ENCODE measurements around the gene FAT4.
A peak's percentile ranks its signal among the peaks of the same experiment; 100 is the strongest.

The FAT4 gene

GRCh38 chr4:125313497-125313896 is 1.3 kb upstream of the FAT4 start:
- no peak overlapping the region for H2AK5ac ChIP-seq (ENCODE audit: low read length)
- no peak overlapping the region for H3K4me2 ChIP-seq (ENCODE audit: low read length)
- no peak overlapping the region for H3K4me3 ChIP-seq (ENCODE audit: low read depth, low read length)
- no peak overlapping the region for H3K14ac ChIP-seq (ENCODE audit: low read length)
- peak; percentile 70 to 96 for DNase-seq
- no peaks in the 10 kb centered on the region for H3K9me3 ChIP-seq (ENCODE audit: insufficient read depth, low read depth, low read length)
- H3K4ac ChIP-seq (ENCODE audit: low read depth, low read length), result no peak overlapping the region
- no peak overlapping the region for H4K12ac ChIP-seq (ENCODE audit: low read depth, low read length)
- H4K91ac ChIP-seq (ENCODE audit: low read depth, low read length), result no peak overlapping the region
- H2AFZ ChIP-seq (ENCODE audit: insufficient read depth, low read length, poor library complexity), result no peak overlapping the region
- H3K18ac ChIP-seq (ENCODE audit: low read length), result no peak overlapping the region
- H3K79me1 ChIP-seq (ENCODE audit: low read length), result no peaks in the 10 kb centered on the region
- H3K27ac ChIP-seq (ENCODE audit: low read depth, low read length), result no peak overlapping the region
- no peaks in the 10 kb centered on the region for H3K79me2 ChIP-seq (ENCODE audit: control insufficient read depth, insufficient read depth, low read length, poor library complexity)
- H2BK120ac ChIP-seq (ENCODE audit: insufficient read depth, low read length, poor library complexity), result no peak overlapping the region
- WGBS (ENCODE audit: extremely low coverage, insufficient coverage, insufficient read length), result no CpG with 5 or more reads among the region's 7 CpGs
- peaks cover 13% of the 10 kb centered on the region for H3K27me3 ChIP-seq (ENCODE audit: insufficient read depth, low read length)
- no peak overlapping the region for H3K9ac ChIP-seq (ENCODE audit: low read length)
- H2BK12ac ChIP-seq (ENCODE audit: low read length), result no peak overlapping the region
- no peak overlapping the region for H2BK5ac ChIP-seq (ENCODE audit: low read depth, low read length, poor library complexity)
- no peak overlapping the region for H4K8ac ChIP-seq (ENCODE audit: low read depth, low read length)
- peaks cover 7 to 14% of the 10 kb centered on the region in 2 experiments for H3K4me1 ChIP-seq (ENCODE audit: control insufficient read depth in 1 of 2, insufficient read depth in 2 of 2, low read length in 2 of 2)
- no peak overlapping the region for H3K23ac ChIP-seq (ENCODE audit: low read length)
- H3K36me3 ChIP-seq (ENCODE audit: control insufficient read depth in 1 of 2, insufficient read depth in 2 of 2, low read length in 2 of 2), result no peaks in the 10 kb centered on the region

DNA sequence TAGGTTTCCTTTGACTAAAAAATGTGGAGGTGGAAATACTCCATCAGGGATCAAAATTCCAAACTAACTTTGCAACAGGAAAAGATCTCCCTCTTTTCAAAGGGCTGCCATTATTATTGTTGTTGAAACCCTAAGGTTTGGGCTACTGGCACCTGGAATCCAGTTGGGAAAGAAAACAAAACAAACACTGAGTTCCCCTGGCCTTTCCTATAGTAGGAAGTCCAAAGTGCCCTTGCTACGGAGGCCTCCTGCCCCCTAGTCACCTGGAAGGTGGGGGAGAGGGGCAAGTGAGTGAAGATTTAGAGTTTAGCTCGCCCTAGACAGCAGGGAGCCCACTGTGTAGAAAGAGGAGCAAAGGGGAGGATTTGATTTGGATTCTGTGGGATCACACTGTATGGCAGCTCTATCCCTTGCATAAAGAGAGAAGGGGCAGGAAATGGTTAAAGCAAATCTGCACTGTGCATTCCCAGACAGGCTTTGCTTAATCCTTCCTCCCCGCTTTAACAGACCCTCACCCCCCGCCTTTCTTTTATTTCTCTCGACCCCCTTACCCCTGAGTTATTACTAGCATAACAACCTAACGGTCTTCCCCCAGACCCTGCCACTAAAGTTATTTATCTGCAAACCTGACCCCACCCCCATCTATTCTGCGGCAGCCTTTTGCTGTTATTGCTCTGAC is 627 bp upstream of the FAT4 start:
- Histone ChIP-seq H2AFZ (ENCODE audit: insufficient read depth, low read length, poor library complexity) (no peak overlapping the region), H3K27me3 (ENCODE audit: insufficient read depth, low read length) (peaks cover 13% of the 10 kb centered on the region), H3K18ac (ENCODE audit: low read length) (no peak overlapping the region), H2AK5ac (ENCODE audit: low read length) (no peak overlapping the region), H3K36me3 (ENCODE audit: control insufficient read depth in 1 of 2, insufficient read depth in 2 of 2, low read length in 2 of 2) (no peaks in the 10 kb centered on the region), H3K4ac (ENCODE audit: low read depth, low read length) (no peak overlapping the region), H4K91ac (ENCODE audit: low read depth, low read length) (no peak overlapping the region), H3K4me3 (ENCODE audit: low read depth, low read length) (no peak overlapping the region), H3K4me2 (ENCODE audit: low read length) (peak overlapping the region; percentile 96), H3K79me1 (ENCODE audit: low read length) (no peaks in the 10 kb centered on the region), H3K9ac (ENCODE audit: low read length) (no peak overlapping the region), H2BK120ac (ENCODE audit: insufficient read depth, low read length, poor library complexity) (no peak overlapping the region), H3K14ac (ENCODE audit: low read length) (no peak overlapping the region), H3K9me3 (ENCODE audit: insufficient read depth, low read depth, low read length) (no peaks in the 10 kb centered on the region), H2BK5ac (ENCODE audit: low read depth, low read length, poor library complexity) (no peak overlapping the region), H4K12ac (ENCODE audit: low read depth, low read length) (no peak overlapping the region), H4K8ac (ENCODE audit: low read depth, low read length) (no peak overlapping the region), H3K4me1 (ENCODE audit: control insufficient read depth in 1 of 2, insufficient read depth in 2 of 2, low read length in 2 of 2) (peaks cover 7 to 14% of the 10 kb centered on the region in 2 experiments), H3K23ac (ENCODE audit: low read length) (no peak overlapping the region), H2BK12ac (ENCODE audit: low read length) (no peak overlapping the region), H3K27ac (ENCODE audit: low read depth, low read length) (no peak overlapping the region), H3K79me2 (ENCODE audit: control insufficient read depth, insufficient read depth, low read length, poor library complexity) (no peaks in the 10 kb centered on the region)
- WGBS (ENCODE audit: extremely low coverage, insufficient coverage, insufficient read length), result no CpG with 5 or more reads among the region's 7 CpGs
- DNase-seq, result no peak

GRCh38 chr4:125315576-125316400 is 1.0 kb downstream of the FAT4 start:
- H3K4me3 ChIP-seq (ENCODE audit: low read depth, low read length), result peak overlapping the region; percentile 91
- no peak overlapping the region for H2BK5ac ChIP-seq (ENCODE audit: low read depth, low read length, poor library complexity)
- H3K4me2 ChIP-seq (ENCODE audit: low read length), result peak overlapping the region; percentile 96
- H3K18ac ChIP-seq (ENCODE audit: low read length), result no peak overlapping the region
- H3K79me2 ChIP-seq (ENCODE audit: control insufficient read depth, insufficient read depth, low read length, poor library complexity), result no peaks in the 10 kb centered on the region
- H3K79me1 ChIP-seq (ENCODE audit: low read length), result no peaks in the 10 kb centered on the region
- no peak overlapping the region for H3K23ac ChIP-seq (ENCODE audit: low read length)
- peak in 1 of 2 donors; percentile 45 for DNase-seq
- H3K36me3 ChIP-seq (ENCODE audit: control insufficient read depth in 1 of 2, insufficient read depth in 2 of 2, low read length in 2 of 2), result no peaks in the 10 kb centered on the region
- no peak overlapping the region for H3K27ac ChIP-seq (ENCODE audit: low read depth, low read length)
- H2BK120ac ChIP-seq (ENCODE audit: insufficient read depth, low read length, poor library complexity), result no peak overlapping the region
- H4K12ac ChIP-seq (ENCODE audit: low read depth, low read length), result no peak overlapping the region
- H3K4me1 ChIP-seq (ENCODE audit: control insufficient read depth in 1 of 2, insufficient read depth in 2 of 2, low read length in 2 of 2), result peaks cover 7 to 14% of the 10 kb centered on the region in 2 experiments
- H2AK5ac ChIP-seq (ENCODE audit: low read length), result no peak overlapping the region
- H4K8ac ChIP-seq (ENCODE audit: low read depth, low read length), result no peak overlapping the region
- no peak overlapping the region for H3K9ac ChIP-seq (ENCODE audit: low read length)
- H4K91ac ChIP-seq (ENCODE audit: low read depth, low read length), result no peak overlapping the region
- H2BK12ac ChIP-seq (ENCODE audit: low read length), result no peak overlapping the region
- H2AFZ ChIP-seq (ENCODE audit: insufficient read depth, low read length, poor library complexity), result peak overlapping the region; percentile 38
- no peak overlapping the region for H3K14ac ChIP-seq (ENCODE audit: low read length)
- H3K27me3 ChIP-seq (ENCODE audit: insufficient read depth, low read length), result peaks cover 13% of the 10 kb centered on the region
- H3K4ac ChIP-seq (ENCODE audit: low read depth, low read length), result no peak overlapping the region
- H3K9me3 ChIP-seq (ENCODE audit: insufficient read depth, low read depth, low read length), result no peaks in the 10 kb centered on the region
- no CpG with 5 or more reads among the region's 51 CpGs for WGBS (ENCODE audit: extremely low coverage, insufficient coverage, insufficient read length)

DNA sequence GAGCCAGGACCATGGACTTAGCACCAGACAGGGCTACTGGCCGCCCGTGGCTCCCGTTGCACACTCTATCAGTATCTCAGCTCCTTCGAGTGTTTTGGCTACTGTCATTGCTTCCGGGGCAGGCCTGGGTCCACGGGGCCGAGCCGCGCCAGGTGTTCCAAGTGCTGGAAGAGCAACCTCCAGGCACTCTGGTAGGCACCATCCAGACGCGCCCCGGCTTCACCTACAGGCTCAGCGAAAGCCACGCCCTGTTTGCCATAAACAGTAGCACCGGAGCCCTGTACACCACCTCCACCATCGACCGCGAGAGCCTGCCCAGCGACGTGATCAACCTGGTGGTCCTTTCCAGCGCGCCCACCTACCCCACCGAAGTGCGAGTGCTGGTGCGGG is 1.6 kb downstream of the FAT4 start:
- H3K4me1 ChIP-seq (ENCODE audit: control insufficient read depth in 1 of 2, insufficient read depth in 2 of 2, low read length in 2 of 2), result peaks cover 7 to 14% of the 10 kb centered on the region in 2 experiments
- H3K9me3 ChIP-seq (ENCODE audit: insufficient read depth, low read depth, low read length), result no peaks in the 10 kb centered on the region
- H3K4ac ChIP-seq (ENCODE audit: low read depth, low read length), result no peak overlapping the region
- no peak overlapping the region for H4K91ac ChIP-seq (ENCODE audit: low read depth, low read length)
- H3K79me1 ChIP-seq (ENCODE audit: low read length), result no peaks in the 10 kb centered on the region
- no peak overlapping the region for H2AK5ac ChIP-seq (ENCODE audit: low read length)
- H2AFZ ChIP-seq (ENCODE audit: insufficient read depth, low read length, poor library complexity), result no peak overlapping the region
- H3K4me2 ChIP-seq (ENCODE audit: low read length), result peak overlapping the region; percentile 96
- H3K9ac ChIP-seq (ENCODE audit: low read length), result no peak overlapping the region
- no peak overlapping the region for H4K8ac ChIP-seq (ENCODE audit: low read depth, low read length)
- DNase-seq, result no peak
- H3K27ac ChIP-seq (ENCODE audit: low read depth, low read length), result no peak overlapping the region
- H3K36me3 ChIP-seq (ENCODE audit: control insufficient read depth in 1 of 2, insufficient read depth in 2 of 2, low read length in 2 of 2), result no peaks in the 10 kb centered on the region
- H3K79me2 ChIP-seq (ENCODE audit: control insufficient read depth, insufficient read depth, low read length, poor library complexity), result no peaks in the 10 kb centered on the region
- no peak overlapping the region for H3K14ac ChIP-seq (ENCODE audit: low read length)
- H2BK5ac ChIP-seq (ENCODE audit: low read depth, low read length, poor library complexity), result no peak overlapping the region
- H3K23ac ChIP-seq (ENCODE audit: low read length), result no peak overlapping the region
- peak overlapping the region; percentile 60 for H3K4me3 ChIP-seq (ENCODE audit: low read depth, low read length)
- H2BK12ac ChIP-seq (ENCODE audit: low read length), result no peak overlapping the region
- peaks cover 13% of the 10 kb centered on the region for H3K27me3 ChIP-seq (ENCODE audit: insufficient read depth, low read length)
- H4K12ac ChIP-seq (ENCODE audit: low read depth, low read length), result no peak overlapping the region
- no peak overlapping the region for H2BK120ac ChIP-seq (ENCODE audit: insufficient read depth, low read length, poor library complexity)
- H3K18ac ChIP-seq (ENCODE audit: low read length), result no peak overlapping the region
- no CpG with 5 or more reads among the region's 25 CpGs for WGBS (ENCODE audit: extremely low coverage, insufficient coverage, insufficient read length)

Measured in trophoblast cell (in vitro differentiated cells and primary cell).